ENCODE results near the gene COX6B2.
A peak's percentile ranks its signal among the peaks of the same experiment; 100 is the strongest.

COX6B2 gene

GRCh38 chr19:55372316-55373081 is 18.0 kb upstream of the COX6B2 start:
- peak in 1 of 2 donors; percentile 51 for DNase-seq (ENCODE audit: low read depth in 2 of 2)
- TF ChIP-seq CTCF (IDR thresholded peaks at IDR 0.05; ENCODE audit: low read depth, low read length), result no peak
- H3K4me3 ChIP-seq (replicated peaks in 1 of 2; ENCODE audit: low read depth in 2 of 2, low read length in 2 of 2), result no peak overlapping the region

GRCh38 chr19:55370305-55370988 is 15.9 kb upstream of the COX6B2 start, which contains the start of gene IL11:
TSS of gene IL11 (minus strand) at chr19:55370463. CDS start at chr19:55370310, 153 bp downstream.
- DNase-seq (ENCODE audit: low read depth in 2 of 2), result peak in 1 of 2 donors; percentile 42
- peak within 1 kb of the TSS; percentile 56 to 59 for H3K4me3 ChIP-seq (replicated peaks in 1 of 2; ENCODE audit: low read depth in 2 of 2, low read length in 2 of 2)
- TF ChIP-seq CTCF (IDR thresholded peaks at IDR 0.05; ENCODE audit: low read depth, low read length), result no peak

GRCh38 chr19:55369653-55370304 is 15.3 kb upstream of the COX6B2 start:
- peak; percentile 48 to 68 for DNase-seq (ENCODE audit: low read depth in 2 of 2)
- TF ChIP-seq CTCF (IDR thresholded peaks at IDR 0.05; ENCODE audit: low read depth, low read length), result no peak
- peak overlapping the region; percentile 56 to 59 for H3K4me3 ChIP-seq (replicated peaks in 1 of 2; ENCODE audit: low read depth in 2 of 2, low read length in 2 of 2)

- DNase-seq (ENCODE audit: low read depth in 2 of 2), result peak; percentile 34 to 61
- TF ChIP-seq CTCF (IDR thresholded peaks at IDR 0.05; ENCODE audit: low read depth, low read length), result no peak
- H3K4me3 ChIP-seq (replicated peaks in 1 of 2; ENCODE audit: low read depth in 2 of 2, low read length in 2 of 2), result peak overlapping the region; percentile 19 to 47
Observed at GRCh38 chr19:55368701-55369563, 14.4 kb upstream of the COX6B2 start.

GRCh38 chr19:55368106-55368505 is 13.6 kb upstream of the COX6B2 start:
- H3K4me3 ChIP-seq (replicated peaks in 1 of 2; ENCODE audit: low read depth in 2 of 2, low read length in 2 of 2), result no peak overlapping the region
- TF ChIP-seq CTCF (IDR thresholded peaks at IDR 0.05; ENCODE audit: low read depth, low read length), result no peak
- no peak for DNase-seq (ENCODE audit: low read depth in 2 of 2)

- TF ChIP-seq CTCF (IDR thresholded peaks at IDR 0.05; ENCODE audit: low read depth, low read length), result no peak
- DNase-seq (ENCODE audit: low read depth in 2 of 2), result no peak
- no peak overlapping the region for H3K4me3 ChIP-seq (replicated peaks in 1 of 2; ENCODE audit: low read depth in 2 of 2, low read length in 2 of 2)
Observed at GRCh38 chr19:55366790-55367189, 12.3 kb upstream of the COX6B2 start.
